Measurements from ENCODE around the gene KAT6B.
A peak's percentile ranks its signal among the peaks of the same experiment; 100 is the strongest.

The KAT6B gene

GRCh38 chr10:74823791-74824183 lies 2.6 kb upstream of the KAT6B start (continued):
- TF ChIP-seq ZNF398 (tag by site-specific recombination; IDR thresholded peaks at IDR 0.05): no peak
- TF ChIP-seq ZNF23 (tag by site-specific recombination; IDR thresholded peaks at IDR 0.05; ENCODE audit: borderline replicate concordance): no peak
- no peak for TF ChIP-seq GLI4 (tag by site-specific recombination; IDR thresholded peaks at IDR 0.05)
- no peak for TF ChIP-seq ZNF529 (tag by site-specific recombination; IDR thresholded peaks at IDR 0.05; ENCODE audit: insufficient replicate concordance)
- TF ChIP-seq ZNF26 (tag by site-specific recombination; IDR thresholded peaks at IDR 0.05): no peak
- no peak for TF ChIP-seq ZNF48 (tag by site-specific recombination; IDR thresholded peaks at IDR 0.05)
- TF ChIP-seq ZNF530 (tag by site-specific recombination; IDR thresholded peaks at IDR 0.05; ENCODE audit: low read depth): no peak
- TF ChIP-seq ZNF488 (tag by site-specific recombination; IDR thresholded peaks at IDR 0.05): no peak
- TF ChIP-seq ZNF184 (tag by site-specific recombination; IDR thresholded peaks at IDR 0.05): no peak
- TF ChIP-seq ZNF677 (tag by site-specific recombination; IDR thresholded peaks at IDR 0.05): no peak
- TF ChIP-seq ZNF596 (tag by site-specific recombination; IDR thresholded peaks at IDR 0.05): 0 out of 2 replicates have a peak, but pooled peaks have one; percentile 10
- TF ChIP-seq ZSCAN4 (tag by site-specific recombination; IDR thresholded peaks at IDR 0.05): no peak
- TF ChIP-seq ZNF148 (tag by site-specific recombination; IDR thresholded peaks at IDR 0.05; ENCODE audit: borderline replicate concordance): no peak
- TF ChIP-seq ZNF518A (tag by site-specific recombination; conservative IDR thresholded peaks at IDR 0.05; ENCODE audit: low read depth): no peak
- no peak for TF ChIP-seq ZNF692 (tag by site-specific recombination; IDR thresholded peaks at IDR 0.05)
- TF ChIP-seq GLI2 (tag by site-specific recombination; IDR thresholded peaks at IDR 0.05; ENCODE audit: borderline replicate concordance, low read depth): peak; percentile 83; the same call in 1 of the 2 replicates
- peak; percentile 90; the same call in 1 of the 2 replicates for TF ChIP-seq OVOL3 (tag by site-specific recombination; IDR thresholded peaks at IDR 0.05)
- TF ChIP-seq REPIN1 (tag by site-specific recombination; IDR thresholded peaks at IDR 0.05; ENCODE audit: low read depth): no peak
- TF ChIP-seq KLF1 (tag by site-specific recombination; IDR thresholded peaks at IDR 0.05): no peak
- no peak for TF ChIP-seq ZNF645 (tag by site-specific recombination; IDR thresholded peaks at IDR 0.05)
- no peak for TF ChIP-seq ZFP69B (tag by site-specific recombination; IDR thresholded peaks at IDR 0.05)
- no peak for TF ChIP-seq ZNF549 (tag by site-specific recombination; IDR thresholded peaks at IDR 0.05)
- TF ChIP-seq ZNF571 (tag by site-specific recombination; IDR thresholded peaks at IDR 0.05): no peak
- TF ChIP-seq ZNF776 (tag by site-specific recombination; IDR thresholded peaks at IDR 0.05; ENCODE audit: borderline replicate concordance): no peak

Data from HEK293 (cell line).